Measurements from ENCODE around the gene CCDC27.
"Not testable (repeated sequence)": the region's sequence is repeated elsewhere in the genome, so short reads cannot be mapped to it uniquely, and the experiment has no call there.

CCDC27 gene

GRCh38 chr1:3714284-3714741 is 37.9 kb upstream of the CCDC27 start:
- Mint-ChIP-seq H3K27ac (no peak overlapping the region), H3K4me3 (no peak overlapping the region), H3K27me3 (peaks cover 30% of the 10 kb centered on the region), H3K4me1 (no peaks in the 10 kb centered on the region), H3K9me3 (no peaks in the 10 kb centered on the region)
- ATAC-seq: no peak
- DNase-seq: no peak

GRCh38 chr1:3714814-3715213 is 37.4 kb upstream of the CCDC27 start:
- peaks cover 25% of the 10 kb centered on the region for H3K27me3 Mint-ChIP-seq
- H3K9me3 Mint-ChIP-seq: no peaks in the 10 kb centered on the region
- ATAC-seq (no peak), DNase-seq (no peak)
- no peaks in the 10 kb centered on the region for H3K4me1 Mint-ChIP-seq
- H3K4me3 Mint-ChIP-seq: no peak overlapping the region
- H3K27ac Mint-ChIP-seq: no peak overlapping the region

GRCh38 chr1:3716351-3716750 is 35.9 kb upstream of the CCDC27 start:
- no peak overlapping the region for H3K27ac Mint-ChIP-seq
- no peaks in the 10 kb centered on the region for H3K9me3 Mint-ChIP-seq
- H3K4me3 Mint-ChIP-seq: no peak overlapping the region
- DNase-seq (no peak), ATAC-seq (no peak)
- peaks cover 5% of the 10 kb centered on the region for H3K4me1 Mint-ChIP-seq
- H3K27me3 Mint-ChIP-seq: peaks cover 13% of the 10 kb centered on the region

GRCh38 chr1:3717041-3717714 is 35.1 kb upstream of the CCDC27 start:
- no peaks in the 10 kb centered on the region for H3K9me3 Mint-ChIP-seq
- no peak overlapping the region for H3K4me3 Mint-ChIP-seq
- peaks cover 5% of the 10 kb centered on the region for H3K4me1 Mint-ChIP-seq
- H3K27ac Mint-ChIP-seq: no peak overlapping the region
- ATAC-seq: no peak
- DNase-seq: no peak
- H3K27me3 Mint-ChIP-seq: peaks cover 13% of the 10 kb centered on the region

GRCh38 chr1:3717715-3718601 is 34.3 kb upstream of the CCDC27 start:
- ATAC-seq (peak; percentile 37), DNase-seq (no peak)
- Mint-ChIP-seq H3K27me3 (peaks cover 13% of the 10 kb centered on the region), H3K4me3 (no peak overlapping the region), H3K9me3 (no peaks in the 10 kb centered on the region), H3K27ac (no peak overlapping the region), H3K4me1 (peaks cover 5% of the 10 kb centered on the region)

- no peak overlapping the region for H3K4me3 Mint-ChIP-seq
- H3K4me1 Mint-ChIP-seq: peaks cover 5% of the 10 kb centered on the region
- H3K27me3 Mint-ChIP-seq: peaks cover 13% of the 10 kb centered on the region
- DNase-seq: no peak
- no peaks in the 10 kb centered on the region for H3K9me3 Mint-ChIP-seq
- H3K27ac Mint-ChIP-seq: no peak overlapping the region
- no peak for ATAC-seq
These were observed 33.5 kb upstream of the CCDC27 start for GRCh38 chr1:3718764-3719163.

- Mint-ChIP-seq H3K27ac (no peak overlapping the region), H3K4me1 (peaks cover 11% of the 10 kb centered on the region), H3K27me3 (peaks cover 7% of the 10 kb centered on the region), H3K9me3 (no peaks in the 10 kb centered on the region), H3K4me3 (no peak overlapping the region)
- ATAC-seq (no peak), DNase-seq (no peak)
These were observed 30.2 kb upstream of the CCDC27 start for GRCh38 chr1:3721955-3722465.

- Mint-ChIP-seq H3K27me3 (peaks cover 8% of the 10 kb centered on the region), H3K4me3 (no peak overlapping the region), H3K27ac (no peak overlapping the region), H3K4me1 (peaks cover 11% of the 10 kb centered on the region), H3K9me3 (no peaks in the 10 kb centered on the region)
- DNase-seq (no peak), ATAC-seq (no peak)
These were observed 29.4 kb upstream of the CCDC27 start for GRCh38 chr1:3722846-3723245.

GRCh38 chr1:3724416-3725030 is 27.7 kb upstream of the CCDC27 start:
- DNase-seq: peak; percentile 68 to 72
- H3K4me1 Mint-ChIP-seq: peaks cover 11% of the 10 kb centered on the region
- H3K27ac Mint-ChIP-seq, H3K9me3 Mint-ChIP-seq, H3K4me3 Mint-ChIP-seq: not testable (repeated sequence)
- peak; percentile 45 for ATAC-seq
- H3K27me3 Mint-ChIP-seq: peaks cover 20% of the 10 kb centered on the region

GRCh38 chr1:3725366-3725765 is 26.9 kb upstream of the CCDC27 start:
- H3K27ac Mint-ChIP-seq: no peak overlapping the region
- DNase-seq (no peak), ATAC-seq (no peak)
- peaks cover 10% of the 10 kb centered on the region for H3K4me1 Mint-ChIP-seq
- peaks cover 23% of the 10 kb centered on the region for H3K27me3 Mint-ChIP-seq
- no peak overlapping the region for H3K4me3 Mint-ChIP-seq
- H3K9me3 Mint-ChIP-seq: no peaks in the 10 kb centered on the region

- no peaks in the 10 kb centered on the region for H3K9me3 Mint-ChIP-seq
- H3K4me3 Mint-ChIP-seq: no peak overlapping the region
- H3K27ac Mint-ChIP-seq: no peak overlapping the region
- peaks cover 5% of the 10 kb centered on the region for H3K4me1 Mint-ChIP-seq
- peaks cover 35% of the 10 kb centered on the region for H3K27me3 Mint-ChIP-seq
- DNase-seq: peak; percentile 19 to 32
- ATAC-seq: peak; percentile 52
These were observed 25.0 kb upstream of the CCDC27 start for GRCh38 chr1:3727042-3727824.

- Mint-ChIP-seq H3K27me3 (peaks cover 35% of the 10 kb centered on the region), H3K4me1 (peaks cover 5% of the 10 kb centered on the region), H3K4me3 (no peak overlapping the region), H3K9me3 (no peaks in the 10 kb centered on the region), H3K27ac (no peak overlapping the region)
- ATAC-seq (no peak), DNase-seq (no peak)
These were observed 24.1 kb upstream of the CCDC27 start for GRCh38 chr1:3727825-3728776.

- DNase-seq (no peak), ATAC-seq (peak; percentile 37)
- peaks cover 35% of the 10 kb centered on the region for H3K27me3 Mint-ChIP-seq
- H3K9me3 Mint-ChIP-seq: no peaks in the 10 kb centered on the region
- no peak overlapping the region for H3K4me3 Mint-ChIP-seq
- H3K4me1 Mint-ChIP-seq: no peaks in the 10 kb centered on the region
- H3K27ac Mint-ChIP-seq: peak overlapping the region in 1 of 2 donors; percentile 42
These were observed 22.4 kb upstream of the CCDC27 start for GRCh38 chr1:3729594-3730542.

Data from stimulated activated naive CD8-positive, alpha-beta T cell treated with anti-CD3 and anti-CD28 coated beads, Interleukin-15, amount 100 ng/mL, for 72 hours (primary cell).